ENCODE data around the gene PAGE2. TPM values are rescaled to one million over a fixed set of nuclear protein-coding genes. Genes with fewer than 3 reads are reported as not detected.

Gene PAGE2
- total RNA-seq, 1 experiment from 2014 or later: not detected

- ChIA-PET POLR2A (no interaction called here), CTCF (no interaction called here), RAD21 (ENCODE audit: low non-redundant PET in 1 of 2, low total read pairs in 2 of 2, uncharacterized antibody in 2 of 2, unreplicated experiment in 2 of 2) (no interaction called here)
- Histone ChIP-seq H3K4me2 (ENCODE audit: low read length) (no peak overlapping the region), H2AFZ (ENCODE audit: low read depth, low read length, poor library complexity, severe bottlenecking) (no peak overlapping the region), H3K9me2 (ENCODE audit: insufficient read depth) (no peaks in the 10 kb centered on the region), H3K4me1 (ENCODE audit: control insufficient read depth in 1 of 2, insufficient read depth in 2 of 2, low read length in 2 of 2) (no peaks in the 10 kb centered on the region), H3K9ac (ENCODE audit: low read length) (no peak overlapping the region), H3K27ac (ENCODE audit: low read depth, low read length) (no peak overlapping the region), H3K79me2 (ENCODE audit: insufficient read depth, low read length) (no peaks in the 10 kb centered on the region), H4K20me1 (ENCODE audit: insufficient read depth) (no peaks in the 10 kb centered on the region), H3K27me3 (ENCODE audit: insufficient read depth, low read length) (no peaks in the 10 kb centered on the region), H3K9me3 (ENCODE audit: control insufficient read depth in 1 of 2, insufficient read depth in 1 of 2, low read depth in 1 of 2, low read length in 2 of 2) (no peaks in the 10 kb centered on the region), H3K4me3 (replicated peaks in 1 of 2; ENCODE audit: low read depth in 1 of 2, low read length in 2 of 2) (no peak overlapping the region), H3K36me3 (ENCODE audit: control insufficient read depth in 1 of 2, insufficient read depth in 2 of 2, low read length in 2 of 2) (no peaks in the 10 kb centered on the region)
- intact Hi-C loops (cut with micrococcal nuclease): no loop called here
- TF ChIP-seq SRF (IDR thresholded peaks at IDR 0.05; ENCODE audit: low read depth) (no peak), EZH2phosphoT487 (IDR thresholded peaks at IDR 0.05; ENCODE audit: borderline replicate concordance) (no peak), REST (IDR thresholded peaks at IDR 0.05; ENCODE audit: low read depth) (no peak), FOSL1 (IDR thresholded peaks at IDR 0.05; ENCODE audit: low read depth) (no peak), RAD21 (IDR thresholded peaks at IDR 0.05; ENCODE audit: low read depth) (no peak), ELF1 (IDR thresholded peaks at IDR 0.05; ENCODE audit: borderline replicate concordance, low read depth) (no peak), YY1 (IDR thresholded peaks at IDR 0.05; ENCODE audit: extremely low read depth, insufficient replicate concordance, low read depth, low read length) (no peak), ATF3 (IDR thresholded peaks at IDR 0.05) (no peak), ZNF274 (IDR thresholded peaks at IDR 0.05; ENCODE audit: low read depth, low read length) (no peak), MAX (IDR thresholded peaks at IDR 0.05) (no peak), POLR2A (IDR thresholded peaks at IDR 0.05; ENCODE audit: borderline replicate concordance, extremely low read depth, insufficient read depth, insufficient read length) (no peak), EZH2 (IDR thresholded peaks at IDR 0.05) (no peak), SIN3A (IDR thresholded peaks at IDR 0.05; ENCODE audit: low read depth) (no peak)
- TF ChIP-seq, protein P1, sequence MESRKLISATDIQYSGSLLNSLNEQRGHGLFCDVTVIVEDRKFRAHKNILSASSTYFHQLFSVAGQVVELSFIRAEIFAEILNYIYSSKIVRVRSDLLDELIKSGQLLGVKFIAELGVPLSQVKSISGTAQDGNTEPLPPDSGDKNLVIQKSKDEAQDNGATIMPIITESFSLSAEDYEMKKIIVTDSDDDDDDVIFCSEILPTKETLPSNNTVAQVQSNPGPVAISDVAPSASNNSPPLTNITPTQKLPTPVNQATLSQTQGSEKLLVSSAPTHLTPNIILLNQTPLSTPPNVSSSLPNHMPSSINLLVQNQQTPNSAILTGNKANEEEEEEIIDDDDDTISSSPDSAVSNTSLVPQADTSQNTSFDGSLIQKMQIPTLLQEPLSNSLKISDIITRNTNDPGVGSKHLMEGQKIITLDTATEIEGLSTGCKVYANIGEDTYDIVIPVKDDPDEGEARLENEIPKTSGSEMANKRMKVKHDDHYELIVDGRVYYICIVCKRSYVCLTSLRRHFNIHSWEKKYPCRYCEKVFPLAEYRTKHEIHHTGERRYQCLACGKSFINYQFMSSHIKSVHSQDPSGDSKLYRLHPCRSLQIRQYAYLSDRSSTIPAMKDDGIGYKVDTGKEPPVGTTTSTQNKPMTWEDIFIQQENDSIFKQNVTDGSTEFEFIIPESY (IDR thresholded peaks at IDR 0.05; ENCODE audit: extremely low read depth, insufficient replicate concordance, low read length): no peak
- no TSS peak for BruUV-seq (replicated peaks)
- ATAC-seq (no peak), DNase-seq (ENCODE audit: low read depth, low spot score) (no peak)
Measured at GRCh38 chrX:55039471-55039870, 49.3 kb upstream of the PAGE2 start.
